CD4-positive, alpha-beta memory T cell (primary cell): ENCODE measurements around the gene PAK4. TPM values are rescaled to one million over a fixed set of nuclear protein-coding genes. Genes with fewer than 3 reads are reported as not detected.

ENCODE experiments used
- CTCF ChIA-PET: fragments of 350-600 bp; sonication (Branson Sonifier 250); formaldehyde crosslinking; loops from one replicate; lab custom pipeline; 2021; ENCODE audit warnings: inconsistent platforms; ENCODE audit not compliant: partially characterized antibody; lab: Charles Lee
- POLR2A ChIA-PET: fragments of 350-600 bp; sonication (Branson Sonifier 250); formaldehyde crosslinking; loops from one replicate; lab custom pipeline; 2021; ENCODE audit not compliant: partially characterized antibody; lab: Charles Lee
- DNase-seq, 5 donors: peaks; one replicate each; pipeline versions ENCODE4 v3.0.0 to v3.0.0-alpha.2; 2020 to 2022; ENCODE audit warnings: mixed read lengths in 1 of 5
- H3K27ac ChIP-seq: one replicate; pipeline ENCODE4 v1.7.0; 2013; ENCODE audit warnings: low read depth, low read length
- H3K27me3 ChIP-seq: 2 replicates; pipeline ENCODE4 v1.7.0; 2013; ENCODE audit warnings: mild to moderate bottlenecking, low read length, moderate library complexity; ENCODE audit not compliant: insufficient read depth
- H3K36me3 ChIP-seq: 2 replicates; pipeline ENCODE4 v1.7.0; 2013; ENCODE audit warnings: mild to moderate bottlenecking, low read length, moderate library complexity; ENCODE audit not compliant: insufficient read depth
- H3K4me1 ChIP-seq: 2 replicates; pipeline ENCODE4 v1.7.0; 2013; ENCODE audit warnings: mild to moderate bottlenecking, low read length, moderate library complexity; ENCODE audit not compliant: insufficient read depth
- H3K4me3 ChIP-seq, 2 donors: one replicate each; pipeline ENCODE4 v1.7.0; 2013; ENCODE audit warnings: low read length in 2 of 2, mild to moderate bottlenecking in 1 of 2
- H3K9me3 ChIP-seq, 2 donors: one replicate each; pipeline ENCODE4 v1.7.0; 2013; ENCODE audit warnings: low read length in 2 of 2, control low read depth in 1 of 2; ENCODE audit not compliant: control insufficient read depth in 1 of 2
- H3K27ac Mint-ChIP-seq, 7 donors: one replicate each; pipeline ENCODE4 v1.8.0; 2020 to 2021; ENCODE audit warnings: mixed read lengths in 7 of 7, mild to moderate bottlenecking in 6 of 7, inconsistent platforms in 3 of 7, moderate library complexity in 3 of 7
- H3K27me3 Mint-ChIP-seq, 2 donors: one replicate each; pipeline ENCODE4 v1.8.0; 2020 to 2021; ENCODE audit warnings: mixed read lengths in 2 of 2
- H3K36me3 Mint-ChIP-seq, 2 donors: one replicate each; pipeline ENCODE4 v1.8.0; 2020 to 2021; ENCODE audit warnings: mixed read lengths in 2 of 2, inconsistent platforms in 1 of 2, mild to moderate bottlenecking in 1 of 2
- H3K4me1 Mint-ChIP-seq, 4 donors: one replicate each; pipeline ENCODE4 v1.8.0; 2020 to 2021; ENCODE audit warnings: mixed read lengths in 4 of 4, mild to moderate bottlenecking in 1 of 4
- H3K4me3 Mint-ChIP-seq, 8 donors: one replicate each; pipeline ENCODE4 v1.8.0; 2020 to 2021; ENCODE audit warnings: mixed read lengths in 8 of 8, mild to moderate bottlenecking in 7 of 8, moderate library complexity in 6 of 8, inconsistent platforms in 3 of 8
- H3K9me3 Mint-ChIP-seq, 8 donors: one replicate each; pipeline ENCODE4 v1.8.0; 2020 to 2021; ENCODE audit warnings: mixed read lengths in 8 of 8, mild to moderate bottlenecking in 5 of 8, inconsistent platforms in 3 of 8, moderate library complexity in 1 of 8
- intact Hi-C: fragments of 100-400 bp; cut with micrococcal nuclease; formaldehyde crosslinking; loops from one replicate; pipeline ENCODE4 v1.15.1; 2023
- polyA plus RNA-seq, 2 donors: library from polyadenylated mRNA; unstranded; fragments of 300-500 nt; fragmentation: Illumina TruSeq; gene quantifications; one replicate each; pipeline ENCODE4 v1.2.3, GENCODE V29; 2021
- total RNA-seq, 2 experiments: library from RNA; stranded (reverse); gene quantifications; one replicate each; pipeline ENCODE4 v1.2.3, GENCODE V29; 2021

Gene PAK4
- total and polyA plus RNA-seq, 4 experiments from 2014 or later = 1.3 to 15.7 (median 8.0) TPM

DNA sequence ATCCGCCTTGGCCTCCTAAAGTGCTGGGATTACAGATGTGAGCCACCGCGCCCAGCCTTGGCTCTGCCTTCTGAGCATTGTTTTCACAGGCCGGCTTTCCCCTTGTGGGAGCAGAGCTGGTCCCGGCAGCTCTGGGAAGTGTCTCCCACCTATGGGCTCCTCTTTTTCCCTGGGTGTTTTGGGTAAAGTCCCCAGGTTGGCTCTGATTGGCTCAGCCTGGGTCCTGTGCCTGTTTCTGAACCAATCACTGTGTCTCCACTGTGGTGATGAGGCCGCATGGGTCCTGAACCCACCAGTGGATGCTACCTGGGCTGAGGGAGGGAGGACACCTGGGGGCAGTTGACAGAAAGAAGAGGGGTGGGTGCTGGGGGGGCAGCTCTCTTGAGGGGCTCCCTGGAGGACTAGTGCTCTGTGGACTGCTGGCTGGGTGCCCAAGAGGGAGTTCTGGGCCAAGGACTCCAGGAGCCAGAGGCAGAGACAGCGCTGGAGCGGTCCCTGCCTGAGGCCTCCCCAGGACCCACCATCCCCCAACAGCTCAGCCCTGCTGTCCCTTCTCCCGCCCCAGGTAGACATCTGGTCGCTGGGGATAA, 51.6 kb downstream of the PAK4 start:
- no peak overlapping the region for H3K27ac Mint-ChIP-seq
- no peaks in the 10 kb centered on the region for H3K27me3 Mint-ChIP-seq
- intact Hi-C loops = no loop called here
- Histone ChIP-seq H3K36me3 (no peaks in the 10 kb centered on the region), H3K27me3 (no peaks in the 10 kb centered on the region), H3K4me1 (no peaks in the 10 kb centered on the region), H3K27ac (no peak overlapping the region), H3K4me3 (no peak overlapping the region), H3K9me3 (no peaks in the 10 kb centered on the region)
- no peaks in the 10 kb centered on the region for H3K4me1 Mint-ChIP-seq
- ChIA-PET CTCF (interaction anchor here (0.7 kb wide), 1 partner anchor 125 kb away, joined by 3 read pairs; no protein-coding TSS in a partner anchor), POLR2A (no interaction called here)
- H3K4me3 Mint-ChIP-seq = no peak overlapping the region
- no peaks in the 10 kb centered on the region for H3K9me3 Mint-ChIP-seq
- no peak for DNase-seq
- peaks cover 5 to 20% of the 10 kb centered on the region in 2 donors for H3K36me3 Mint-ChIP-seq

DNA sequence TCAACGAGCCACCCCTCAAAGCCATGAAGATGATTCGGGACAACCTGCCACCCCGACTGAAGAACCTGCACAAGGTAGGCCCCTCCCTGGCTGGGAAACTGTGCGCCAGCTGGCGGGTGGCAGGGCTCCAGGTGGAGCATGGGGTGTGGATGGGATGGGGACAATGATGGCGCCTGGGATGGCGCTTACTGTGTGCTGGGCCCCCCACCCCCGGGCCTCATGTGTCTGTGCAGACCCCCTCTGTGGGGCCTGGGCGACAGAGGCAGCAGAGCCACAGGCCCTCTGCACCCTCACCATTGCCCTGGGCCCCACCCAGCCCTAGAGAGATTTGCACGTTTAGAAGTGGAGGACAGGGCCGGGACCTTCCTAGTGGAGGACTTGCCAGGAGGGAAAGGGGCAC, 52.1 kb downstream of the PAK4 start:
- Mint-ChIP-seq H3K9me3 (no peaks in the 10 kb centered on the region), H3K27me3 (no peaks in the 10 kb centered on the region), H3K4me3 (no peak overlapping the region), H3K36me3 (peaks cover 5 to 21% of the 10 kb centered on the region in 2 donors), H3K4me1 (no peaks in the 10 kb centered on the region), H3K27ac (no peak overlapping the region)
- ChIA-PET POLR2A (no interaction called here), CTCF (no interaction called here)
- no peak overlapping the region for H3K27ac ChIP-seq
- no peaks in the 10 kb centered on the region for H3K27me3 ChIP-seq
- no peak overlapping the region for H3K4me3 ChIP-seq
- H3K9me3 ChIP-seq = no peaks in the 10 kb centered on the region
- no peak for DNase-seq
- H3K4me1 ChIP-seq = no peaks in the 10 kb centered on the region
- H3K36me3 ChIP-seq = no peaks in the 10 kb centered on the region
- intact Hi-C loops = no loop called here

DNA sequence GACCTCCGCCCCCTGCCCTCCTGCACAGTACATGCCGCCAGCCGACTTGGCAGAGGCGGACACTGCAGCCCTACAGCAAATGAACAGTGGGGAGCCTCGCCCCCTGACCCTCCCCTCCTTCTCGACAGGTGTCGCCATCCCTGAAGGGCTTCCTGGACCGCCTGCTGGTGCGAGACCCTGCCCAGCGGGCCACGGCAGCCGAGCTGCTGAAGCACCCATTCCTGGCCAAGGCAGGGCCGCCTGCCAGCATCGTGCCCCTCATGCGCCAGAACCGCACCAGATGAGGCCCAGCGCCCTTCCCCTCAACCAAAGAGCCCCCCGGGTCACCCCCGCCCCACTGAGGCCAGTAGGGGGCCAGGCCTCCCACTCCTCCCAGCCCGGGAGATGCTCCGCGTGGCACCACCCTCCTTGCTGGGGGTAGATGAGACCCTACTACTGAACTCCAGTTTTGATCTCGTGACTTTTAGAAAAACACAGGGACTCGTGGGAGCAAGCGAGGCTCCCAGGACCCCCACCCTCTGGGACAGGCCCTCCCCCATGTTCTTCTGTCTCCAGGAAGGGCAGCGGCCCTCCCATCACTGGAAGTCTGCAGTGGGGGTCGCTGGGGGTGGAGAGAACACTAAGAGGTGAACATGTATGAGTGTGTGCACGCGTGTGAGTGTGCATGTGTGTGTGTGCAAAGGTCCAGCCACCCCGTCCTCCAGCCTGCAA, 52.9 kb downstream of the PAK4 start:
- no peak for DNase-seq
- Mint-ChIP-seq H3K27me3 (no peaks in the 10 kb centered on the region), H3K9me3 (no peaks in the 10 kb centered on the region), H3K4me3 (no peak overlapping the region), H3K36me3 (peaks cover 5 to 21% of the 10 kb centered on the region in 2 donors), H3K27ac (no peak overlapping the region), H3K4me1 (no peaks in the 10 kb centered on the region)
- H3K36me3 ChIP-seq = no peaks in the 10 kb centered on the region
- intact Hi-C loops = no loop called here
- no peaks in the 10 kb centered on the region for H3K9me3 ChIP-seq
- POLR2A ChIA-PET = no interaction called here
- no peaks in the 10 kb centered on the region for H3K4me1 ChIP-seq
- H3K27ac ChIP-seq = no peak overlapping the region
- H3K4me3 ChIP-seq = no peak overlapping the region
- H3K27me3 ChIP-seq = no peaks in the 10 kb centered on the region
- CTCF ChIA-PET = no interaction called here

GRCh38 chr19:39179754-39180153, 54.2 kb downstream of the PAK4 start:
- H3K4me3 Mint-ChIP-seq = no peak overlapping the region
- H3K9me3 Mint-ChIP-seq = no peaks in the 10 kb centered on the region
- H3K4me1 ChIP-seq = no peaks in the 10 kb centered on the region
- H3K9me3 ChIP-seq = no peaks in the 10 kb centered on the region
- peaks cover 5 to 21% of the 10 kb centered on the region in 2 donors for H3K36me3 Mint-ChIP-seq
- H3K4me1 Mint-ChIP-seq = no peaks in the 10 kb centered on the region
- H3K4me3 ChIP-seq = no peak overlapping the region
- DNase-seq = no peak
- no peak overlapping the region for H3K27ac ChIP-seq
- intact Hi-C loops = no loop called here
- no peaks in the 10 kb centered on the region for H3K36me3 ChIP-seq
- no peaks in the 10 kb centered on the region for H3K27me3 Mint-ChIP-seq
- ChIA-PET CTCF (no interaction called here), POLR2A (no interaction called here)
- H3K27me3 ChIP-seq = no peaks in the 10 kb centered on the region
- H3K27ac Mint-ChIP-seq = no peak overlapping the region

GRCh38 chr19:39180749-39181148, 55.2 kb downstream of the PAK4 start:
- H3K36me3 Mint-ChIP-seq = peaks cover 2 to 19% of the 10 kb centered on the region in 2 donors
- H3K27ac ChIP-seq = no peak overlapping the region
- H3K27me3 ChIP-seq = no peaks in the 10 kb centered on the region
- POLR2A ChIA-PET = no interaction called here
- H3K27ac Mint-ChIP-seq = peak overlapping the region in 1 of 7 donors; percentile 53
- intact Hi-C loops = no loop called here
- no peaks in the 10 kb centered on the region for H3K36me3 ChIP-seq
- H3K9me3 Mint-ChIP-seq = peaks cover 0 to 1% (median 0%) of the 10 kb centered on the region in 8 donors
- DNase-seq = no peak
- H3K4me1 ChIP-seq = no peaks in the 10 kb centered on the region
- H3K9me3 ChIP-seq = no peaks in the 10 kb centered on the region
- no peak overlapping the region for H3K4me3 ChIP-seq
- no peaks in the 10 kb centered on the region for H3K27me3 Mint-ChIP-seq
- no peak overlapping the region for H3K4me3 Mint-ChIP-seq
- no peaks in the 10 kb centered on the region for H3K4me1 Mint-ChIP-seq
- CTCF ChIA-PET = no interaction called here

GRCh38 chr19:39181500-39182173, 56.1 kb downstream of the PAK4 start:
- Mint-ChIP-seq H3K27me3 (no peaks in the 10 kb centered on the region), H3K27ac (no peak overlapping the region), H3K4me1 (no peaks in the 10 kb centered on the region), H3K4me3 (no peak overlapping the region), H3K36me3 (peaks cover 0 to 15% of the 10 kb centered on the region in 2 donors), H3K9me3 (peaks cover 0 to 1% (median 0%) of the 10 kb centered on the region in 8 donors)
- H3K4me3 ChIP-seq = no peak overlapping the region
- DNase-seq = no peak
- CTCF ChIA-PET = no interaction called here
- POLR2A ChIA-PET = no interaction called here
- no peaks in the 10 kb centered on the region for H3K27me3 ChIP-seq
- intact Hi-C loops = no loop called here
- H3K9me3 ChIP-seq = no peaks in the 10 kb centered on the region
- H3K36me3 ChIP-seq = no peaks in the 10 kb centered on the region
- H3K27ac ChIP-seq = no peak overlapping the region
- H3K4me1 ChIP-seq = no peaks in the 10 kb centered on the region

DNA sequence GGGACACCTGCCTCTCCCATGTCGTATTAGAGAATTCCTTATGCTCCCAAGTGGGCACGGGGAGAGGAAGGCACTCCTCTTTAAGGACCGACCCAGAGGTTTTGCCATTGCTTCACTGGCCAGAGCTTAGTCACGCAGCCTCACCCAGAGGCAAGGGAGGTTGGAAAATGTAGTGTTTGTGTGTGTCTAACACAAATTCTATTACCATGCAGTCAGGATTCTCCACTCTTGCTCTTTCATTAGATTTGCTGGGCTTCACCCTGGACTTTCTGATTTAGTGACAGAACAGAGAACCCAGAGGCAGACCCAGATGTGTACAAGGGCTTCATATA, 56.6 kb downstream of the PAK4 start:
- Histone ChIP-seq H3K4me1 (no peaks in the 10 kb centered on the region), H3K36me3 (no peaks in the 10 kb centered on the region), H3K27ac (no peak overlapping the region), H3K4me3 (no peak overlapping the region), H3K27me3 (no peaks in the 10 kb centered on the region), H3K9me3 (no peaks in the 10 kb centered on the region)
- H3K9me3 Mint-ChIP-seq = peaks cover 0 to 1% (median 0%) of the 10 kb centered on the region in 8 donors
- H3K4me3 Mint-ChIP-seq = no peak overlapping the region
- CTCF ChIA-PET = no interaction called here
- intact Hi-C loops = no loop called here
- no peak for DNase-seq
- peaks cover 0 to 14% of the 10 kb centered on the region in 2 donors for H3K36me3 Mint-ChIP-seq
- peak overlapping the region in 1 of 7 donors; percentile 24 for H3K27ac Mint-ChIP-seq
- peaks cover under 1% of the 10 kb centered on the region in 2 donors for H3K27me3 Mint-ChIP-seq
- H3K4me1 Mint-ChIP-seq = peaks cover 0 to 2% (median under 1%) of the 10 kb centered on the region in 4 donors
- POLR2A ChIA-PET = no interaction called here
